ENCODE data around the gene GULP1. TPM values are rescaled to one million over a fixed set of nuclear protein-coding genes. Genes with fewer than 3 reads are reported as not detected.

GULP1 gene
- total and polyA plus RNA-seq, 2 of the 4 experiments (the other 2 are of a cell fraction): 24.4 to 40.1 TPM

DNA sequence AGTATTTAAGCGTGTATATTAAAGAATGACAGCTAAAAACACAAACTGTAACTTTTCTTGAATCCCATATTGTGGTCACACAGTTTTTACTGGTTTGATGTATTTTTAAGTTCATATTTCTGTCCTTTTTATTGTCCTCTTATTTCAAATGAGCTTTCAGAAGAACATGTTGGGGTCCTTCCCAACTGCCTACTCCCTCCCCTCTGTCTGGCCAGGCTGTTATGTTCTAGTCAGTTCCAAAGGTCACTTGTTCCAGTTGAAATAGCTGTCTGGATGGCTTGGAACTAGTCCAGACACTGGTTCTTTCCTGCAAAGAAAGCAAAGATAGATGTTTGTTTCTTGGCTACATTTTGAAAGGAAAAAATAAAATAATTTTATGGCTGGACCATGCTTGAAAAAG, 306.9 kb downstream of the GULP1 start:
- Histone ChIP-seq H4K91ac (ENCODE audit: insufficient read depth, low read depth, low read length) (no peak overlapping the region), H3K9ac (ENCODE audit: low read depth, low read length) (no peak overlapping the region), H2AK5ac (ENCODE audit: low read depth, low read length) (no peak overlapping the region), H3K23ac (ENCODE audit: low read depth, low read length) (no peak overlapping the region), H2AFZ (replicated peaks; ENCODE audit: low read length, poor library complexity) (no peak overlapping the region), H3K4me3 (ENCODE audit: insufficient read depth, low read depth, low read length) (no peak overlapping the region), H2BK5ac (ENCODE audit: low read depth, low read length, poor library complexity, severe bottlenecking) (no peak overlapping the region), H4K5ac (ENCODE audit: low read depth, low read length) (no peak overlapping the region), H3K36me3 (ENCODE audit: control insufficient read depth, insufficient read depth, low read length) (no peaks in the 10 kb centered on the region), H3K9me1 (ENCODE audit: insufficient read depth, low read length) (peaks cover 2% of the 10 kb centered on the region; the same call in 1 of the 2 replicates), H2BK120ac (ENCODE audit: low read depth, low read length) (no peak overlapping the region), H2AK9ac (replicated peaks; ENCODE audit: low read depth, low read length, poor library complexity) (no peak overlapping the region), H4K20me1 (ENCODE audit: insufficient read depth, low read length) (no peaks in the 10 kb centered on the region), H3K4ac (ENCODE audit: low read depth, low read length) (no peak overlapping the region; the same call in 1 of the 2 replicates), H3K14ac (replicated peaks; ENCODE audit: low read depth, low read length) (peak overlapping the region; percentile 76; the same call in 1 of the 2 replicates), H3K4me2 (ENCODE audit: low read depth, low read length) (no peak overlapping the region), H3K9me3 (ENCODE audit: control insufficient read depth, insufficient read depth, low read length) (no peaks in the 10 kb centered on the region), H2BK20ac (ENCODE audit: low read depth, low read length) (no peak overlapping the region), H3K27me3 (ENCODE audit: control insufficient read depth, insufficient read depth, low read length) (no peaks in the 10 kb centered on the region), H3K18ac (ENCODE audit: low read depth, low read length) (peak overlapping the region; percentile 46; the same call in 1 of the 2 replicates), H3K79me1 (ENCODE audit: low read depth in 1 of 2, low read length in 2 of 2) (no peaks in the 10 kb centered on the region), H3K27ac (ENCODE audit: insufficient read depth, low read length) (no peak overlapping the region), H2BK15ac (ENCODE audit: low read depth, low read length) (no peak overlapping the region), H4K8ac (ENCODE audit: low read depth in 2 of 2, low read length in 2 of 2) (peak overlapping the region in 1 of 2 experiments; percentile 11; a peak in 1 of 4 replicates), H3K4me1 (ENCODE audit: control insufficient read depth, insufficient read depth, low read length) (peaks cover 2% of the 10 kb centered on the region; the same call in 1 of the 2 replicates), H3K56ac (ENCODE audit: extremely low read depth, insufficient read depth, low read length) (no peak overlapping the region)
- DNase-seq: no peak
- WGBS, 2 experiments (ENCODE audit: extremely low coverage in 2 of 2, insufficient read length in 1 of 2): no CpG with 5 or more reads among the region's 1 CpG
- in situ Hi-C loops (cut with MboI; ENCODE audit: low sequenced_read_pairs): no loop called here
- no peak for TF ChIP-seq MAZ (IDR thresholded peaks at IDR 0.05; ENCODE audit: borderline replicate concordance, low read depth, low read length)
- TF ChIP-seq RFX5 (IDR thresholded peaks at IDR 0.05; ENCODE audit: low read depth, low read length): no peak
- no peak for TF ChIP-seq RCOR1 (IDR thresholded peaks at IDR 0.05; ENCODE audit: insufficient replicate concordance, low read length)
- TF ChIP-seq, protein P1, sequence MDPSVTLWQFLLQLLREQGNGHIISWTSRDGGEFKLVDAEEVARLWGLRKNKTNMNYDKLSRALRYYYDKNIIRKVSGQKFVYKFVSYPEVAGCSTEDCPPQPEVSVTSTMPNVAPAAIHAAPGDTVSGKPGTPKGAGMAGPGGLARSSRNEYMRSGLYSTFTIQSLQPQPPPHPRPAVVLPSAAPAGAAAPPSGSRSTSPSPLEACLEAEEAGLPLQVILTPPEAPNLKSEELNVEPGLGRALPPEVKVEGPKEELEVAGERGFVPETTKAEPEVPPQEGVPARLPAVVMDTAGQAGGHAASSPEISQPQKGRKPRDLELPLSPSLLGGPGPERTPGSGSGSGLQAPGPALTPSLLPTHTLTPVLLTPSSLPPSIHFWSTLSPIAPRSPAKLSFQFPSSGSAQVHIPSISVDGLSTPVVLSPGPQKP (IDR thresholded peaks at IDR 0.05; ENCODE audit: borderline replicate concordance, low read depth, low read length): no peak
- POLR2A ChIA-PET (ENCODE audit: unreplicated experiment): no interaction called here
- dilution Hi-C loops (cut with HindIII; ENCODE audit: low sequenced_read_pairs, unreplicated experiment): no loop called here
- no TSS peak for BruUV-seq (replicated peaks)
- intact Hi-C loops (cut with micrococcal nuclease): loop anchor here (5.0 kb wide), 1 partner anchor 66 kb away; no protein-coding TSS in a partner anchor
- CTCF ChIA-PET: interaction anchor here (0.6 to 1.8 kb wide), 4 partner anchors 11 to 380 kb away, joined by 3 to 6 read pairs (median 4); no protein-coding TSS in a partner anchor
- no peak for ATAC-seq (ENCODE audit: low read depth)
